Measurements from ENCODE around the gene SPPL3. TPM values are rescaled to one million over a fixed set of nuclear protein-coding genes. Genes with fewer than 3 reads are reported as not detected.

Gene SPPL3
- total RNA-seq, 4 donors from 2014 or later = 25.7 to 37.5 (median 34.7) TPM

- no peaks in the 10 kb centered on the region for H3K4me1 ChIP-seq
- H3K27me3 ChIP-seq = no peaks in the 10 kb centered on the region
- intact Hi-C loops (cut with DNase I) = no loop called here
- H3K4me3 ChIP-seq (replicated peaks in 1 of 3) = no peak overlapping the region
- TF ChIP-seq, protein P1, sequence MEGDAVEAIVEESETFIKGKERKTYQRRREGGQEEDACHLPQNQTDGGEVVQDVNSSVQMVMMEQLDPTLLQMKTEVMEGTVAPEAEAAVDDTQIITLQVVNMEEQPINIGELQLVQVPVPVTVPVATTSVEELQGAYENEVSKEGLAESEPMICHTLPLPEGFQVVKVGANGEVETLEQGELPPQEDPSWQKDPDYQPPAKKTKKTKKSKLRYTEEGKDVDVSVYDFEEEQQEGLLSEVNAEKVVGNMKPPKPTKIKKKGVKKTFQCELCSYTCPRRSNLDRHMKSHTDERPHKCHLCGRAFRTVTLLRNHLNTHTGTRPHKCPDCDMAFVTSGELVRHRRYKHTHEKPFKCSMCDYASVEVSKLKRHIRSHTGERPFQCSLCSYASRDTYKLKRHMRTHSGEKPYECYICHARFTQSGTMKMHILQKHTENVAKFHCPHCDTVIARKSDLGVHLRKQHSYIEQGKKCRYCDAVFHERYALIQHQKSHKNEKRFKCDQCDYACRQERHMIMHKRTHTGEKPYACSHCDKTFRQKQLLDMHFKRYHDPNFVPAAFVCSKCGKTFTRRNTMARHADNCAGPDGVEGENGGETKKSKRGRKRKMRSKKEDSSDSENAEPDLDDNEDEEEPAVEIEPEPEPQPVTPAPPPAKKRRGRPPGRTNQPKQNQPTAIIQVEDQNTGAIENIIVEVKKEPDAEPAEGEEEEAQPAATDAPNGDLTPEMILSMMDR (IDR thresholded peaks at IDR 0.05) = no peak
- TF ChIP-seq POLR2A (IDR thresholded peaks at IDR 0.05) = no peak
- no peaks in the 10 kb centered on the region for H3K9me3 ChIP-seq
- H3K27ac ChIP-seq = no peak overlapping the region
- DNase-seq = no peak
- 84 to 87% methylated on average over 7 of the region's 7 CpGs for WGBS, 2 donors
- H3K36me3 ChIP-seq = no peaks in the 10 kb centered on the region
These were observed 8.6 kb downstream of the SPPL3 start for GRCh38 chr12:120895532-120895931.

- WGBS, 2 donors = 83 to 85% methylated on average over 5 of the region's 5 CpGs
These were observed 11.9 kb downstream of the SPPL3 start for GRCh38 chr12:120892265-120892664.

DNA sequence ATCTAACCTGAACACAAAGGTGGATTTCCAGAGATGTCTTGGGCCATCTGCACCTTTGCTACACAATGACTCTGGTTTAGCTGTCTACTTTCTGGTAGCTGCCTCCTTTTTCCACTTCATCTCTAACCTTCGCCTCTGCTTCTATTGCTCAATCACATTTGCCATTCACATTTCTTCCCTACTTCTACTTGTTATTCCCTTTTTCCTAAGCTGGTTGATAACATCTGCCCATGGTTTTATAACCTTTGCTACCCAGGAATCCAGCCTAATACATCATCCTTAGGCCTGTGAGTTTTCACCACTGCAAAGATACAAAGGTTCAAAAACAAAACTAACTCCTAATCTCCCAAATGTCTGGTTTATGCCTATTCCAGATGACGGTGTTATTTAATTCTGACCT, 13.2 kb downstream of the SPPL3 start:
- TF ChIP-seq, protein P1 (IDR thresholded peaks at IDR 0.05) = no peak
- no peaks in the 10 kb centered on the region for H3K36me3 ChIP-seq
- H3K27ac ChIP-seq = no peak overlapping the region
- no peaks in the 10 kb centered on the region for H3K27me3 ChIP-seq
- H3K9me3 ChIP-seq = no peaks in the 10 kb centered on the region
- intact Hi-C loops (cut with DNase I) = no loop called here
- no peak for DNase-seq
- H3K4me3 ChIP-seq (replicated peaks in 1 of 3) = no peak overlapping the region
- WGBS, 2 donors = 86 to 94% methylated on average over 2 of the region's 2 CpGs
- peaks cover 0 to 5% of the 10 kb centered on the region in 2 donors for H3K4me1 ChIP-seq

More at GRCh38 chr12:120892265-120892664, 11.9 kb downstream of the SPPL3 start:
- H3K36me3 ChIP-seq = no peaks in the 10 kb centered on the region
- intact Hi-C loops (cut with DNase I) = no loop called here
- H3K4me1 ChIP-seq = no peaks in the 10 kb centered on the region
- H3K9me3 ChIP-seq = no peaks in the 10 kb centered on the region
- H3K27me3 ChIP-seq = no peaks in the 10 kb centered on the region
- TF ChIP-seq POLR2A (IDR thresholded peaks at IDR 0.05) = no peak
- TF ChIP-seq, protein P1 (IDR thresholded peaks at IDR 0.05) = no peak
- no peak overlapping the region for H3K27ac ChIP-seq
- no peak for DNase-seq
- H3K4me3 ChIP-seq (replicated peaks in 1 of 3) = no peak overlapping the region

- Histone ChIP-seq H3K4me3 (replicated peaks in 1 of 3) (no peak overlapping the region), H3K9me3 (no peaks in the 10 kb centered on the region), H3K27ac (no peak overlapping the region), H3K4me1 (peaks cover 5 to 8% of the 10 kb centered on the region in 2 donors), H3K36me3 (no peaks in the 10 kb centered on the region), H3K27me3 (no peaks in the 10 kb centered on the region)
- intact Hi-C loops (cut with DNase I) = no loop called here
- no peak for TF ChIP-seq POLR2A (IDR thresholded peaks at IDR 0.05)
- TF ChIP-seq, protein P1 (IDR thresholded peaks at IDR 0.05) = no peak
- no peak for DNase-seq
- WGBS, 2 donors = 71 to 84% methylated on average over 5 of the region's 5 CpGs
These were observed 16.7 kb downstream of the SPPL3 start for GRCh38 chr12:120887253-120888043.

DNA sequence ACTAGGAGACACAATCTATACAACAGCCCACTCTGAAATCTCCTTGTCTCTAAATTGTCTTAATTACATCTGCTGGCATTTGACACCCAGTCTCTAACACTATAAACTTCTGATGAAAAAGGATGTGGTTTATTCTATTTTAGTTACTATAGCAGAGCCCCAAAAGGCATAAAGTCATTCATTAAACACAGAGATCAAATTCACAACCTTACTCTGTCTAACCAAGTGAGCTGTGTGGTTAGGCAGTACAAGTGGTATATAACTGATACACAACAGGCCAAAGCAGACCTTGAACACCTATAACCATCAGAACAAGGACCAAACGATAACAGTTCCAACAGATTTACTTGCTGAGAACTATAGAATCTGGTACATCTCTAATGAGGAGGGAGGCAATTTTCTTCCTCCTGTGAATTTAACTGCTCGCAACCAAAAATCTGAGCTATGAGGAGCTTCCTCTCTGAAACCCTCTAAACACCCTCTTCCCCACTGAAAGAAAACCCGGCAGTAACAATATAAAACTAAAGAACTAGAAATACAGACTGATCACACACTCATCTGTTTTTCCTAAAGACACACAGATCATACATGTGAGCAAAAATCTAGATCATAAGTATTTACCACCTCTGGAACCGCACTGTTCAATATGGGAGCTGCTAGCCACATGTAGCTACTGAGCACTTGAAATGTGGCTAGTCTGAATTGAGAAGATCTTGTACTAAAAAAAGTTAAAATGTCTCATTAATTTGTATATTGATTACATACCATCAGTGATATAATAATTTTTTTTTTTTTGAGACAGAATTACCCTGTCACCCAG, 17.7 kb downstream of the SPPL3 start:
- H3K4me3 ChIP-seq (replicated peaks in 1 of 3) = no peak overlapping the region
- no peak overlapping the region for H3K27ac ChIP-seq
- no peaks in the 10 kb centered on the region for H3K36me3 ChIP-seq
- TF ChIP-seq, protein P1 (IDR thresholded peaks at IDR 0.05) = no peak
- TF ChIP-seq POLR2A (IDR thresholded peaks at IDR 0.05) = no peak
- no peaks in the 10 kb centered on the region for H3K27me3 ChIP-seq
- DNase-seq = no peak
- intact Hi-C loops (cut with DNase I) = no loop called here
- 91 to 92% methylated on average over 4 of the region's 4 CpGs for WGBS, 2 donors
- no peaks in the 10 kb centered on the region for H3K9me3 ChIP-seq
- H3K4me1 ChIP-seq = peaks cover 5 to 8% of the 10 kb centered on the region in 2 donors
